Tibial artery (tissue), 4 donors: ENCODE data around the gene ART1.

Source experiments
- DNase-seq, 2 donors: peaks; one replicate each; pipeline ENCODE4 v3.0.0-alpha.2; 2019
- H3K27ac ChIP-seq, 2 donors: fragments of 200-600 bp; sonication (generic) in 1 of 2; 1 replicate in 1 of 2; 2 replicates in 1 of 2; pipeline ENCODE4 v1.5.1; 2018 to 2019; ENCODE audit warnings: mild to moderate bottlenecking in 1 of 2
- H3K27me3 ChIP-seq, 2 donors: fragments of 200-600 bp; sonication (generic) in 1 of 2; one replicate each; pipeline versions ENCODE4 v1.5.1 to v1.6.0; 2016 to 2019
- H3K36me3 ChIP-seq, 3 donors: fragments of 200-600 bp; sonication (generic) in 2 of 3; one replicate each; pipeline ENCODE4 v1.5.1; 2016 to 2019; ENCODE audit warnings: mild to moderate bottlenecking in 2 of 3
- H3K4me1 ChIP-seq, 4 donors: fragments of 200-600 bp; sonication (generic) in 2 of 4; 1 replicate in 3 of 4; 2 replicates in 1 of 4; pipeline ENCODE4 v1.5.1; 2016 to 2019
- H3K4me3 ChIP-seq, 2 donors: fragments of 200-600 bp; sonication (generic) in 1 of 2; 1 replicate in 1 of 2; 2 replicates in 1 of 2; pipeline ENCODE4 v1.5.1; 2018 to 2019; ENCODE audit warnings: mild to moderate bottlenecking in 2 of 2
- H3K9me3 ChIP-seq, 3 donors: fragments of 200-600 bp; sonication (generic) in 1 of 3; one replicate each; pipeline ENCODE4 v1.5.1; 2016 to 2019
- intact Hi-C: fragments of 100-400 bp; cut with DNase I; formaldehyde crosslinking; loops from one replicate; pipeline ENCODE4 v1.15.0; 2023; ENCODE audit warnings: low total_unique reads
- TF ChIP-seq, protein P1 (sequence below), 2 experiments: fragments of 200-600 bp in 1 of 2; fragments of 450-650 bp in 1 of 2; IDR thresholded peaks; one replicate each; pipeline ENCODE4 v1.5.1; 2017 to 2019; ENCODE audit warnings: antibody characterized with exemption in 2 of 2, mild to moderate bottlenecking in 1 of 2, moderate library complexity in 1 of 2

Gene ART1

DNA sequence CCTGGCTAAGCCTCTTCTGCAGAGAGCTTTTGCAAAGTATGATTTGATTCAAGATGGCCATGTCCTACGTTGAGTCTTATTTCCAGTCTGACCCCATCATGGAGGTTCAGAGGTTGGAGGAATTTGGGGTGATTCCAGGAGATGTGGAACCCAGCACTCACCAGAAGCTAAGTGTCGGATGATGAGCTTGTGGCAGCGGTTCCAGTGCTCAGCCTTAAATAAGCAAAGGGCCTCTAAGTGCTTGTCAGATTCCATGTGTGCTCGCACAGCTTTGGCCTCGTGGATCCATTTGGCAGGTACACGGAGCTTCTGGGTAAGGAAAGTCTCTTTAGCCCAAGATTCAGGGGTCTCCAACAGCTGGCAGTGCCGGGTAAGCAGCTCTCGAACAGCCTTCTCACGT, 38.1 kb downstream of the ART1 start:
- Histone ChIP-seq H3K36me3 (peaks cover 80 to 98% (median 84%) of the 10 kb centered on the region in 3 donors), H3K4me1 (no peaks in the 10 kb centered on the region), H3K27ac (no peak overlapping the region), H3K4me3 (no peak overlapping the region), H3K27me3 (no peaks in the 10 kb centered on the region), H3K9me3 (no peaks in the 10 kb centered on the region)
- intact Hi-C loops: no loop called here
- DNase-seq: no peak
- TF ChIP-seq, protein P1, sequence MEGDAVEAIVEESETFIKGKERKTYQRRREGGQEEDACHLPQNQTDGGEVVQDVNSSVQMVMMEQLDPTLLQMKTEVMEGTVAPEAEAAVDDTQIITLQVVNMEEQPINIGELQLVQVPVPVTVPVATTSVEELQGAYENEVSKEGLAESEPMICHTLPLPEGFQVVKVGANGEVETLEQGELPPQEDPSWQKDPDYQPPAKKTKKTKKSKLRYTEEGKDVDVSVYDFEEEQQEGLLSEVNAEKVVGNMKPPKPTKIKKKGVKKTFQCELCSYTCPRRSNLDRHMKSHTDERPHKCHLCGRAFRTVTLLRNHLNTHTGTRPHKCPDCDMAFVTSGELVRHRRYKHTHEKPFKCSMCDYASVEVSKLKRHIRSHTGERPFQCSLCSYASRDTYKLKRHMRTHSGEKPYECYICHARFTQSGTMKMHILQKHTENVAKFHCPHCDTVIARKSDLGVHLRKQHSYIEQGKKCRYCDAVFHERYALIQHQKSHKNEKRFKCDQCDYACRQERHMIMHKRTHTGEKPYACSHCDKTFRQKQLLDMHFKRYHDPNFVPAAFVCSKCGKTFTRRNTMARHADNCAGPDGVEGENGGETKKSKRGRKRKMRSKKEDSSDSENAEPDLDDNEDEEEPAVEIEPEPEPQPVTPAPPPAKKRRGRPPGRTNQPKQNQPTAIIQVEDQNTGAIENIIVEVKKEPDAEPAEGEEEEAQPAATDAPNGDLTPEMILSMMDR (IDR thresholded peaks at IDR 0.05): no peak

- intact Hi-C loops: no loop called here
- Histone ChIP-seq H3K4me1 (no peaks in the 10 kb centered on the region), H3K9me3 (no peaks in the 10 kb centered on the region), H3K27me3 (no peaks in the 10 kb centered on the region), H3K36me3 (peaks cover 77 to 98% (median 81%) of the 10 kb centered on the region in 3 donors), H3K4me3 (no peak overlapping the region), H3K27ac (no peak overlapping the region)
- TF ChIP-seq, protein P1 (IDR thresholded peaks at IDR 0.05): no peak
- DNase-seq: no peak
Measured at GRCh38 chr11:3684129-3684818, 39.3 kb downstream of the ART1 start.

DNA sequence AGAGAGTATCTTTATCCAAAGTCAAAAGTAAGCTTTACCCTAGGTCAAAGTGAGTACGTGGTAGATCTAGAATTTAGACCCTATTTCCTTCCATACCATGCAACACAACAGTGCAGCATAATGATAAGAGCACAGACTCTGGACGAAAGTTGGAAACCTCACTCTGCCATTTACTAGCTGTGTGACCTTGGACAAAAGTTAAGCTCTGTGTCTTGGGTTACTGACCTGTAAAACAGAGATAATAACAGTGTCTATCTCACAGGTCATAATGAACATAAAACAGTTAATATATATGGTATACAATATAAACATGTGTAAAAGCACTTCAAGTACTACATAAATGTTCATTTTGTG, 39.9 kb downstream of the ART1 start:
- intact Hi-C loops: no loop called here
- no peaks in the 10 kb centered on the region for H3K4me1 ChIP-seq
- H3K27ac ChIP-seq: no peak overlapping the region
- H3K9me3 ChIP-seq: no peaks in the 10 kb centered on the region
- no peak for DNase-seq
- no peaks in the 10 kb centered on the region for H3K27me3 ChIP-seq
- TF ChIP-seq, protein P1 (IDR thresholded peaks at IDR 0.05): no peak
- no peak overlapping the region for H3K4me3 ChIP-seq
- peaks cover 72 to 98% (median 79%) of the 10 kb centered on the region in 3 donors for H3K36me3 ChIP-seq

GRCh38 chr11:3685923-3686322, 41.0 kb downstream of the ART1 start:
- intact Hi-C loops: no loop called here
- H3K4me3 ChIP-seq: no peak overlapping the region
- no peaks in the 10 kb centered on the region for H3K27me3 ChIP-seq
- TF ChIP-seq, protein P1 (IDR thresholded peaks at IDR 0.05): no peak
- no peak overlapping the region for H3K27ac ChIP-seq
- H3K9me3 ChIP-seq: no peaks in the 10 kb centered on the region
- H3K36me3 ChIP-seq: peaks cover 73 to 98% (median 78%) of the 10 kb centered on the region in 3 donors
- no peak for DNase-seq
- H3K4me1 ChIP-seq: no peaks in the 10 kb centered on the region

DNA sequence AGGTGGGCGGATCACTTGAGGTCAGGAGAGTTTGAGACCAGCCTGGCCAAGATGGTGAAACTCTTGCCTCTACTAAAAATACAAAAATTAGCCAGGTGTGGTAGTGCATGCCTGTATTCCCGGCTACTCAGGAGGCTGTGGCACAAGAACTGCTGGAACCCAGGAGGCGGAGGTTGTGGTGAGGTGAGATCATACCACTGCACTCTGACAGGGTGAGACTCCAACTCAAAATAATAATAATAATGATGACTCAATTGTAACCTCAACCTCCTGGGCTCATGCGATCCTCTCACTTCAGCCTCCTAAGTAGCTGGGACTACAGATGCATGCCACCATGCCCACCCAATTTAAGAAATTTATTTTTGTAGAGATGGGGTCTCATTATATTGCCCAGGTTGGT, 41.8 kb downstream of the ART1 start:
- intact Hi-C loops: no loop called here
- DNase-seq: no peak
- Histone ChIP-seq H3K27me3 (no peaks in the 10 kb centered on the region), H3K4me3 (no peak overlapping the region), H3K9me3 (no peaks in the 10 kb centered on the region), H3K36me3 (peaks cover 73 to 98% (median 78%) of the 10 kb centered on the region in 3 donors), H3K27ac (no peak overlapping the region), H3K4me1 (no peaks in the 10 kb centered on the region)
- TF ChIP-seq, protein P1 (IDR thresholded peaks at IDR 0.05): no peak
